Left ventricle myocardium inferior (tissue), 1 donor: Measurements from ENCODE around the gene LOC101059915.
"Not testable (repeated sequence)": the region's sequence is repeated elsewhere in the genome, so short reads cannot be mapped to it uniquely, and the experiment has no call there.

Experiments used
- DNase-seq: peaks from one replicate; pipeline ENCODE4 v3.0.0-alpha.2; 2020
- H3K27ac ChIP-seq: fragments of 200-600 bp; replicated peaks from 2 replicates; pipeline ENCODE4 v1.8.0; 2021
- H3K27me3 ChIP-seq: fragments of 200-600 bp; 2 replicates; pipeline ENCODE4 v1.8.0; 2021; ENCODE audit warnings: low read depth
- H3K36me3 ChIP-seq: fragments of 200-600 bp; 2 replicates; pipeline ENCODE4 v1.8.0; 2021
- H3K4me1 ChIP-seq: fragments of 200-600 bp; 2 replicates; pipeline ENCODE4 v1.8.0; 2021
- H3K4me3 ChIP-seq: fragments of 200-600 bp; 2 replicates; pipeline ENCODE4 v1.8.0; 2021; ENCODE audit warnings: mild to moderate bottlenecking, moderate library complexity
- H3K9me3 ChIP-seq: fragments of 200-600 bp; replicated peaks from 2 replicates; pipeline ENCODE4 v1.8.0; 2021
- intact Hi-C: fragments of 100-400 bp; cut with micrococcal nuclease; formaldehyde crosslinking; loops from one replicate; pipeline ENCODE4 v1.11.0; 2022
- TF ChIP-seq, protein P1 (sequence below): fragments of 200-600 bp; IDR thresholded peaks from 2 replicates; pipeline ENCODE4 v1.8.0; 2021; ENCODE audit warnings: antibody characterized with exemption, mild to moderate bottlenecking, borderline replicate concordance
- donor health status: DM: no; HTN: yes; CAD: no; lungs with severe emphysema.

LOC101059915 gene

DNA sequence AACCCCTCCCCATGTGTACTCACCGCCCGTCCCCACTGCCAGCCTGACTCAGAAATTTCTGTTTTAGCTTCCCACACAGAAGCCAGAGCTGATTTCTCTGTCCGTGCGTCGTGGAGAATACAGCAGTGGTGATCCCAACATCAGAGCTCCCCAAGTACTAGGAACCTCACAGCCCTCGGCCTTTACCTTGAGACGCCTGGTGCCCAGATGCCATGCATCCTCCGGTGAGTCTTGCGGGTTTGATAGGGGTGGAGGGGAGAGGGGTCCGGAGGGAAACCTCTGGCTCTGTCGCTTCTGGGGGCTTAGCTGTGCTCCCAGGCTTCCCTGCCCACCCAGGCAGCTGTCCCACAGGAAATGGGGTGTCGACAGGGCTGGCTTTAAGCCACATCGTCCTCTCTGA, 2.1 kb downstream of the LOC101059915 start:
- Histone ChIP-seq H3K4me3 (no peak overlapping the region), H3K4me1 (no peaks in the 10 kb centered on the region), H3K9me3 (no peaks in the 10 kb centered on the region), H3K27ac (no peak overlapping the region), H3K36me3 (no peaks in the 10 kb centered on the region), H3K27me3 (no peaks in the 10 kb centered on the region)
- DNase-seq, result no peak
- intact Hi-C loops, result no loop called here
- TF ChIP-seq, protein P1, sequence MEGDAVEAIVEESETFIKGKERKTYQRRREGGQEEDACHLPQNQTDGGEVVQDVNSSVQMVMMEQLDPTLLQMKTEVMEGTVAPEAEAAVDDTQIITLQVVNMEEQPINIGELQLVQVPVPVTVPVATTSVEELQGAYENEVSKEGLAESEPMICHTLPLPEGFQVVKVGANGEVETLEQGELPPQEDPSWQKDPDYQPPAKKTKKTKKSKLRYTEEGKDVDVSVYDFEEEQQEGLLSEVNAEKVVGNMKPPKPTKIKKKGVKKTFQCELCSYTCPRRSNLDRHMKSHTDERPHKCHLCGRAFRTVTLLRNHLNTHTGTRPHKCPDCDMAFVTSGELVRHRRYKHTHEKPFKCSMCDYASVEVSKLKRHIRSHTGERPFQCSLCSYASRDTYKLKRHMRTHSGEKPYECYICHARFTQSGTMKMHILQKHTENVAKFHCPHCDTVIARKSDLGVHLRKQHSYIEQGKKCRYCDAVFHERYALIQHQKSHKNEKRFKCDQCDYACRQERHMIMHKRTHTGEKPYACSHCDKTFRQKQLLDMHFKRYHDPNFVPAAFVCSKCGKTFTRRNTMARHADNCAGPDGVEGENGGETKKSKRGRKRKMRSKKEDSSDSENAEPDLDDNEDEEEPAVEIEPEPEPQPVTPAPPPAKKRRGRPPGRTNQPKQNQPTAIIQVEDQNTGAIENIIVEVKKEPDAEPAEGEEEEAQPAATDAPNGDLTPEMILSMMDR, result no peak

DNA sequence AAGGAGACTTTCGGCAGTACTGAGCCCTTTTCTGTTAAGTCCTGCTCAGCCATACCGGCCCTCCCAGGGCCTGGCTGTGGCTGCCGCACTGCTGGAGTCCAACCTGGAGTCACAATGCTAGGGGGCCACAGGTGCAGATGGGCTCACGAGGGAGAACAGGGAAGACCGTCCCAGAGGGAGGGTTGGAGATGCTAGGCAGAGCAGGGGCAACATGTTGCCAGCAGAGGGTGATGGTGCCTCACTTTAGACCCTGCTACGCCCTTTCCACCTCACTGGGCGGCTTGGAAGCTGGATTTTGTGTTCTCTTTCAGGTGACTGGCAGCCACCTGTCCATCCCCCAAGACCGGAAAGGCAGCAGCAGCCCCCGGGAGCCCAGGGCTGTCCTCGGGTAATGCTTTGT, 2.6 kb downstream of the LOC101059915 start:
- H3K27ac ChIP-seq, DNase-seq, intact Hi-C loops, H3K4me1 ChIP-seq, H3K36me3 ChIP-seq, H3K27me3 ChIP-seq, H3K9me3 ChIP-seq, H3K4me3 ChIP-seq: not testable (repeated sequence)
- TF ChIP-seq, protein P1, result peak; percentile 50

DNA sequence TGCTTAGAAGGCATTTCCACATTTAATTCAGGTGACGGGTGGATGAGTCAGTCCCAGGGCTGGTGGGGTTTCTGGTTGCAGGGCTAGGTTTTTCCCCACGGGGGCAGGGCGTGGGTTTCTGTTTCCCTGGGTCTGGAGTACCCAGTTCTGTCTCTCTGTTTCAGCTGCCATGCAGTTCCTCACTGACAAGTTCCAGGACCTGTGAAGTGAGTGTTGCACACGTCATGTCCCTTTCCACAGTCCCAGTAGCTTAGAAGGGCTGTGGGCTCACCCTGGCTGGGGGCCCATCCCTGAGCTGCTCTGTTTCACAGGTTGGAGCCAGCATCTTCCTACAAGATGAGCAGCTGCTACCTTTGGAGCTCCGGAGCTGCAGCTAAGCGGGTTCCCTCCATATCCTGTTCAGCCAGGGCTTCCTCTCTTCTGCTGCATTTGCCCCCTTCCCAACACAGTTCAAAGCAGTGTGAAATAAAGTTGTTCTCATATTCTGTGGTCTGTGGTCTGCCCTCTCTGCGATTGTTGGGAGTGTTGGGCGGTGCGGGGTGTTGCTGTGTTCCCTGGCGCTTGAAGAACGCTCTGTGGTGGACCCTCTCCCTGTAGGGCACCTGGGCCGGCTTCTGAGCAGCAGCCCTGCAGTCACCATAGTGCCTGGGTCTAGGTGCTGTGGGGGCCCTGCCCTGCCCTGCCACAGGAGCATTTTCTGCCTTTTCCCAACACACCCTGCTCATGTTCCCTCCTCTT, 3.9 kb downstream of the LOC101059915 start:
- no peak for DNase-seq
- TF ChIP-seq, protein P1, result no peak
- Histone ChIP-seq H3K36me3 (no peaks in the 10 kb centered on the region), H3K9me3 (no peaks in the 10 kb centered on the region), H3K27me3 (no peaks in the 10 kb centered on the region), H3K27ac (no peak overlapping the region), H3K4me3 (no peak overlapping the region), H3K4me1 (no peaks in the 10 kb centered on the region)
- intact Hi-C loops, result no loop called here

DNA sequence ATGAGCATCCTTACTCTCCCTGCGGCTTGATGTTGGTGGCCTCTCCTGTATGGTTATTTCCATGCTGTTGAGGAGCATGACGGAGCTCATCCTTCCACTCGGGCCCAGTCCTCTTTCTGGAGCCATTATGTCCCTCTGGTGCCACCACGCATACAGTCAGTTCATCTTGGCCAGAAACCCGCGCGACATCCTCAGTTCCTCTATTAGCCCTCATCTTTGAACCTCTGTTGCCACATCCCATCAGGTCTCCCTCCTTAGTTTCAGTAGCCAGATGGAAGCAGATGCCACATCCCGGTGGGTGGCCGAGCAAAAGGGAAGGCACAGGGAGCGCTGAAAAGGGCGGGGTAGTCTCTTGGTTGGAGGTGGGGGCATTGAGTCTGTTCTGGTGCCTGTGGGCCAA, 4.6 kb downstream of the LOC101059915 start:
- no peaks in the 10 kb centered on the region for H3K9me3 ChIP-seq
- no peak overlapping the region for H3K4me3 ChIP-seq
- no peak overlapping the region for H3K27ac ChIP-seq
- no peak for DNase-seq
- H3K27me3 ChIP-seq, result no peaks in the 10 kb centered on the region
- intact Hi-C loops, result no loop called here
- TF ChIP-seq, protein P1, result no peak
- H3K36me3 ChIP-seq, result no peaks in the 10 kb centered on the region
- H3K4me1 ChIP-seq, result no peaks in the 10 kb centered on the region

DNA sequence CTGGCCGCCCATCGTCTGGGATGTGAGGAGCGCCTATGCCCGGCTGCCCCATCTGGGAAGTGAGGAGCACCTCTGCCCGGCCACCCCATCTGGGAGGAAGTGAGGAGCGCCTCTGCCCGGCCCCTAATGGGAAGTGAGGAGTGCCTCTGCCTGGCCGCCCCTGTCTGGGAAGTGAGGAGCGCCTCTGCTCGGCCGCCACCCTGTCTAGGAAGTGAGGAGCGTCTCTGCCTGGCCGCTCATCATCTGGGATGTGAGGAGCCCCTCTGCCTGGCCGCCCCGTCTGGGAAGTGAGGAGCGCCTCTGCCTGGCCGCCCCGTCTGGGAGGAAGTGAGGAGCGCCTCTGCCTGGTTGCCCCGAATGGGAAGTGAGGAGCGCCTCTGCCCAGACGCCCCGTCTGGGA, 8.3 kb downstream of the LOC101059915 start:
- intact Hi-C loops, H3K27ac ChIP-seq, H3K9me3 ChIP-seq, H3K4me3 ChIP-seq, H3K36me3 ChIP-seq, H3K27me3 ChIP-seq, DNase-seq, H3K4me1 ChIP-seq: not testable (repeated sequence)

DNA sequence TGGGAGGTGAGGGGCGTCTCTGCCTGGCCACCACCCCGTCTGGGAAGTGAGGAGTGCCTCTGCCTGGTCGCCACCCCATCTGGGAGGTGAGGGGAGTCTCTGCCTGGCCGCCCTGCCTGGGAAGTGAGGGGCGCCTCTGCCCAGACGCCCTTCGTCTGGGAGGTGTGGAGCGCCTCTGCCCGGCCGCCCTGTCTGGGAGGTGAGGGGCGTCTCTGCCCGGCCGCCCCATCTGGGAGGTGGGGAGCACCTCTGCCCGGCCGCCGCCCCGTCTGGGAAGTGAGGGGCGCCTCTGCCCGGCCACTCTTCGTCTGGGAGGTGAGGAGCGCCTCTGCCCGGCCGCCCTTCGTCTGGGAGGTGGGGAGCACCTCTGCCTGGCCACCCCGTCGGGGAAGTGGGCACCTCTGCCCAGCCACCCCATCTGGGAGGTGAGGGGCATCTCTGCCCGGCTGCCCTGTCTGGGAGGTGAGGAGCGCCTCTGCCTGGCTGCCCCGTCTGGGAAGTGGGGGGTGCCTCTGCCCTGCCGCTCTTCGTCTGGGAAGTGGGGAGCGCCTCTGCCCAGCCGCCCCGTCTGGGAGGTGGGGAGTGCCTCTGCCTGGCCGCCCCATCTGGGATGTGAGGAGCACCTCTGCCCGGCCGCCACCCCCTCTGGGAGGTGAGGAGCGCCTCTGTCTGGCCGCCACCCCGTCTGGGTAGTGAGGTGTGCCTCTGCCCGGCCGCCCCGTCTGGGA, 8.9 kb downstream of the LOC101059915 start:
- DNase-seq, H3K9me3 ChIP-seq, intact Hi-C loops, H3K27me3 ChIP-seq, H3K36me3 ChIP-seq, H3K27ac ChIP-seq, H3K4me3 ChIP-seq, H3K4me1 ChIP-seq: not testable (repeated sequence)

DNA sequence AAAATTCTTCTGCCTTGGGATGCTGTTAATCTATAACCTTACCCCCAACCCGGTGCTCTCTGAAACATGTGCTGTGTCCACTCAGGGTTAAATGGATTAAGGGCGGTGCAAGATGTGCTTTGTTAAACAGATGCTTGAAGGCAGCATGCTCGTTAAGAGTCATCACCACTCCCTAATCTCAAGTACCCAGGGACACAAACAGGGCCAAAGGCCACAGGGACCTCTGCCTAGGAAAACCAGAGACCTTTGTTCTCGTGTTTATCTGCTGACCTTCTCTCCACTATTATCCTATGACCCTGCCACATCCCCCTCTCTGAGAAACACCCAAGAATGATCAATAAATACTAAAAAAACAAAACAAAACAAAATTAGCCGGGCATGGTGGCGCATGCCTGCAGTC, 9.8 kb downstream of the LOC101059915 start:
- H3K4me1 ChIP-seq, H3K27me3 ChIP-seq, intact Hi-C loops, H3K9me3 ChIP-seq, H3K27ac ChIP-seq, H3K36me3 ChIP-seq, DNase-seq, H3K4me3 ChIP-seq: not testable (repeated sequence)
